OCI-LY3 (cell line): ENCODE data around the gene RPH3AL.

ENCODE experiments used
- EZH2phosphoT487 ChIP-seq: fragments of 200-600 bp; shearing (Covaris generic); IDR thresholded peaks from 2 replicates; pipeline ENCODE4 v1.6.1; 2018; ENCODE audit warnings: antibody characterized with exemption, mixed run types, low read depth
- TF ChIP-seq, protein P1 (sequence below): fragments of 200-600, 300-600 bp; sonication (generic); IDR thresholded peaks from 2 replicates; pipeline ENCODE4 v1.5.1; 2014; ENCODE audit warnings: antibody characterized with exemption, low read length, low read depth

DNA sequence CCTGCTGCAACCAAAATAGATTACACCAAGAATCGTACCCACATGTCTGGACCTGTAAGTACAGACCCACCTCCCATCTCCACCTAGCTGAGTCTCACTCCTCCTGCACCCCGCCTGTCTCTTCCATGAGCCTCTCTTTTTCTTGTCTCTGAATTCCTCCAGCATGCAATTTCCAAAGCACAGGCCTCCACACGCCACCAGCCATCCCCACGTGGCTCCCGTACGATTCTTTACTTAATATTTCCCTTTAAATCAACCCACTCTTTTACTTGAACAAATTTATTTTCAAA, 1.2 kb downstream of the RPH3AL start:
- TF ChIP-seq, protein P1, sequence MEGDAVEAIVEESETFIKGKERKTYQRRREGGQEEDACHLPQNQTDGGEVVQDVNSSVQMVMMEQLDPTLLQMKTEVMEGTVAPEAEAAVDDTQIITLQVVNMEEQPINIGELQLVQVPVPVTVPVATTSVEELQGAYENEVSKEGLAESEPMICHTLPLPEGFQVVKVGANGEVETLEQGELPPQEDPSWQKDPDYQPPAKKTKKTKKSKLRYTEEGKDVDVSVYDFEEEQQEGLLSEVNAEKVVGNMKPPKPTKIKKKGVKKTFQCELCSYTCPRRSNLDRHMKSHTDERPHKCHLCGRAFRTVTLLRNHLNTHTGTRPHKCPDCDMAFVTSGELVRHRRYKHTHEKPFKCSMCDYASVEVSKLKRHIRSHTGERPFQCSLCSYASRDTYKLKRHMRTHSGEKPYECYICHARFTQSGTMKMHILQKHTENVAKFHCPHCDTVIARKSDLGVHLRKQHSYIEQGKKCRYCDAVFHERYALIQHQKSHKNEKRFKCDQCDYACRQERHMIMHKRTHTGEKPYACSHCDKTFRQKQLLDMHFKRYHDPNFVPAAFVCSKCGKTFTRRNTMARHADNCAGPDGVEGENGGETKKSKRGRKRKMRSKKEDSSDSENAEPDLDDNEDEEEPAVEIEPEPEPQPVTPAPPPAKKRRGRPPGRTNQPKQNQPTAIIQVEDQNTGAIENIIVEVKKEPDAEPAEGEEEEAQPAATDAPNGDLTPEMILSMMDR: no peak
- TF ChIP-seq EZH2phosphoT487: no peak
